Activated CD8-positive, alpha-beta memory T cell treated with anti-CD3 and anti-CD28 coated beads, Interleukin-2, amount 50 U/mL, for 48 hours (primary cell): Measurements from ENCODE around the gene PRPS2.

Experiments
- DNase-seq: peaks from one replicate; pipeline ENCODE4 v3.0.0-alpha.2; 2020

The PRPS2 gene

GRCh38 chrX:12819222-12819621 is 28.0 kb downstream of the PRPS2 start:
- DNase-seq: no peak

DNA sequence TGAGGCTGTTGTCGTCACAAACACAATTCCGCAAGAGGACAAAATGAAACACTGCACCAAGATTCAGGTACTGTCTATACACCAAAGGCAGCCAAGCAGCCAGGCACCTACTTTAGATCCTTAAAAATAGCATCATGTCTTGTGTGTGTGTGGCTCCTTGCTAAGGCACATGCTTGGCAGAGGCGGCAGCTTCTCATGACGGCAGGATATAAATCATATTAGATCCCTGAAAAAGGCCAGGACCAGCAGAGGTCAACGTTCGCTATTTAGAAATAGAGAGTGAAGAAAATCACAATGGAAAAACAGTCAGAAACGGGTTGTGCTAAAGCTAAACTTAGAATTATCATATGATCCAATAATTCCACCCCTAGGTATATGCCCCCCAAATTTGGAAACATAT is 29.5 kb downstream of the PRPS2 start:
- no peak for DNase-seq

- DNase-seq: no peak
Measured at GRCh38 chrX:12824944-12825343, 33.7 kb downstream of the PRPS2 start.

- DNase-seq: no peak
Measured at GRCh38 chrX:12825801-12826200, 34.6 kb downstream of the PRPS2 start.

DNA sequence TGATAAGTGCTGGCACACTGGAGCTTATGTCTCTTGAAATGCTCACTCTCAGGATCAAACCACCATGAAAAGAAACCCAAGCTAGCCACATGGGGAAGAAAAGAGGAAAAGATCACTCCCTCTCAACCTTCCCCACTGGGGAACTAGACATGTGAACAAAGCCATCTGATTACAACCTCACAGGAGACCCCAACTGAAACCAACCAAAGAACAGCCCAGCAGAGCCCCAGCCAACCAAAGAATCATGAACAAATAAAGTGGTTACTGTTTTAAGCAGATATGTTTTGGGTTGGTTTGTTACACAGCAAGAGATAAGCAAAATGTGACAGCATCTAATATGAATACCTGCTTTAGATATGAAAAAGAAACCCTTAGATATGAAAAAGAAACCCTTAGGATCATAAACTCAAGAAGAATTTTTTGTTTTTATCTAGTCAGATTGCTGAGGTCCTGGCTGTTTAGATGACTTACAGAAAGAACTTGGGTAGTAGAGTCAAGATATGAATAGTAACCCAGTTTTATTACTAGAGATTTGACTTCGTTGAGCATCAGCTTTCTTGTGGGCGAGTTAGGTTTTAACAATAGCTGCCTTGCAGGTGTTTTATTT is 52.0 kb downstream of the PRPS2 start:
- no peak for DNase-seq

GRCh38 chrX:12843668-12844279 is 52.6 kb downstream of the PRPS2 start:
- no peak for DNase-seq

GRCh38 chrX:12844319-12844718 is 53.1 kb downstream of the PRPS2 start:
- no peak for DNase-seq

DNA sequence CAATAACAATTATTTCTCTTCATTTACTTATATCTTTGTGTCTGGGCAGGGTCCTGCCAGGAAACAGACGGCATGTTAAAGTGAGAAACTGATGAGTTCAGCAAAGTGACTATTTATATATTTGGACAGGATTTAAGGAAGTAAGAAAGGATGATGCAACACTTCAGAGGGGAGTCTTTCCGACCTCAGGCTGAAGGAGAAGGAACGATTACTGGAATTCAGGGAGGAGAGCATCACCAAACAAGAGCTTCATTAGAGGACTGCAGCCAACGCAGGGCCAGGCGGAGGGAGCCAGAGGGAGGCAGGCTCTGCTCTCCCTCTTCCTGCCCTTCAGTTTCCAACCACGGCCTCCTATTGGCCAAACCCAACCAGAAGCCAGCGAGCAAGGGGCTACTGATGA is 74.1 kb downstream of the PRPS2 start:
- no peak for DNase-seq

DNA sequence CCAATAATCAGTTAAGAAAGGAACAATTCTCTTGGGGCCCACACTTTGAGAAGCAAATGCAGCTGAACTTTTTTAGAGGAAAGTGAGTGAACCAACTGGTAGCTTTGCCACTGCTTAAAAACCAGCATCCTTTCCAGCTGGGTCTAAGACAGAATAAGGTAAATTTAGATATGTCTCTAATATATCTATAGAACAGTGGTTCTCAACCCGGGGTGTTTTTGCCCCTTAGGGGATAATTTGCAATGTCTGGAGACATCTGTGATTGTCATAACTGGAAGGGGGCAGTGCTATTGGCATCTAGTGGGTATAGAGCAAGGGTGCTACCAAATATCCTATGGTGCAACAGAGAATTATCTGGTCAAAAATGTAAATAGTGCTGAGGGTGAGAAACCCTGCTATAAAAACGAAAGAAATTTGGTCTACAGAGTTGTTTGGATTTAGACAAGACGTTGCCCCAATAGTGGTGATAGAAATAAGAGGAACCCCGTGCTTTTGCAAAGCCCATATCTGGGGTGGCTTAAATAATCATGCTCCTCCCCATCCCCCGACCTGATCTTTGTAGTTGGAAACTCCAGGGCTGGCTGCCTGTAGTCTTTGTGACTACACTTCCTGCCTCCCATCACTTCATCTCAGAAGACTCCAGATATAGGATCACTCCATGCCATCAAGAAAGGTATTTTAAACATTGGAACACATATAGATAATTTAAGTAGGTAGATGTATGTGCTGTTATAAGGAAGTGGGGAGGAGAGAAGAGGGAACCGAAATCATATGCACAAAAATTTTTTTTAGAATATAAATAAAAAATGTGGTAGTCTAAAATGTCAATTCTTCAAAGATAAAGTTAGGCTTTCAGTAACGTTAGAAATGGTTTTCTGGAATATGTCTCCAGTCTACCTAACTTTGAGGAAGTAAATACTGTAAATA is 75.5 kb downstream of the PRPS2 start, which contains the start of gene TLR7:
Gene TLR7 (plus strand): TSS at position 622 of the 927 bp plus-strand sequence. CDS start 507 bp downstream, outside the sequence.
- DNase-seq: no peak

GRCh38 chrX:12867685-12868084 is 76.5 kb downstream of the PRPS2 start:
- DNase-seq: no peak

DNA sequence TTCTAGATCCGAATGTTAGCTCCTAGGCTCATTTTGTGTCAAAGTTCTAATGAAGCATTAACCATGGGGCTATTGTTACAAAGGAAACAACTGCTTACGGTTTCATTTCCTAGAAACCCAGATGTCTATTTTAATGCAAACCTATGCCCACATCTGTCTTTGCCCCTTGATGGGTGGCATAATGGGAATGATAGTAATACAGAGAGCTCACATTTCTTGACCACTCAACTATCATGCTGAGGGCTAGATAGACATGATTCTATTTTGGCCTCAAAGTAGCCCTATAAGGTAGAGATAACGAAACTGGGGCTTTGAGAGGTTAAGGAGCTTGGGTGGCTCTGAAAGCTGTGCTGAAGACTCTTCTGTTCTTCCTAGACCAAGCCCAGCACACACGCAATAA is 77.5 kb downstream of the PRPS2 start:
- no peak for DNase-seq

- DNase-seq: no peak
Measured at GRCh38 chrX:12871257-12871656, 80.0 kb downstream of the PRPS2 start.

GRCh38 chrX:12872741-12873140 is 81.5 kb downstream of the PRPS2 start:
- no peak for DNase-seq
